ENCODE measurements around the gene PCDHGA10.

- TF ChIP-seq CTCF (IDR thresholded peaks at IDR 0.05) (no peak), EP300 (IDR thresholded peaks at IDR 0.05; ENCODE audit: low read depth) (no peak), POLR2A (IDR thresholded peaks at IDR 0.05) (no peak), POLR2AphosphoS5 (IDR thresholded peaks at IDR 0.05) (no peak)
Measured at GRCh38 chr5:141389153-141390042, 23.4 kb upstream of the PCDHGA10 start.

Data from transverse colon (tissue), 4 donors.